GM12865 (cell line): ENCODE measurements around the gene ECEL1.
"Not testable (repeated sequence)": the region's sequence is repeated elsewhere in the genome, so short reads cannot be mapped to it uniquely, and the experiment has no call there.

ENCODE experiments used
- DNase-seq: peaks from one replicate; pipeline ENCODE4 v3.0.0; 2010; ENCODE audit warnings: low read depth
- H3K4me3 ChIP-seq: 2 replicates; pipeline ENCODE4 v1.5.1; 2011; ENCODE audit warnings: mild to moderate bottlenecking, low read depth, low read length, control low read depth
- TF ChIP-seq, protein P1 (sequence below): IDR thresholded peaks from 2 replicates; pipeline ENCODE4 v1.5.1; 2011; ENCODE audit warnings: low read length, control low read depth, low read depth, inconsistent platforms; ENCODE audit not compliant: insufficient read depth; ENCODE audit errors: missing control alignments

The ECEL1 gene, protein sequence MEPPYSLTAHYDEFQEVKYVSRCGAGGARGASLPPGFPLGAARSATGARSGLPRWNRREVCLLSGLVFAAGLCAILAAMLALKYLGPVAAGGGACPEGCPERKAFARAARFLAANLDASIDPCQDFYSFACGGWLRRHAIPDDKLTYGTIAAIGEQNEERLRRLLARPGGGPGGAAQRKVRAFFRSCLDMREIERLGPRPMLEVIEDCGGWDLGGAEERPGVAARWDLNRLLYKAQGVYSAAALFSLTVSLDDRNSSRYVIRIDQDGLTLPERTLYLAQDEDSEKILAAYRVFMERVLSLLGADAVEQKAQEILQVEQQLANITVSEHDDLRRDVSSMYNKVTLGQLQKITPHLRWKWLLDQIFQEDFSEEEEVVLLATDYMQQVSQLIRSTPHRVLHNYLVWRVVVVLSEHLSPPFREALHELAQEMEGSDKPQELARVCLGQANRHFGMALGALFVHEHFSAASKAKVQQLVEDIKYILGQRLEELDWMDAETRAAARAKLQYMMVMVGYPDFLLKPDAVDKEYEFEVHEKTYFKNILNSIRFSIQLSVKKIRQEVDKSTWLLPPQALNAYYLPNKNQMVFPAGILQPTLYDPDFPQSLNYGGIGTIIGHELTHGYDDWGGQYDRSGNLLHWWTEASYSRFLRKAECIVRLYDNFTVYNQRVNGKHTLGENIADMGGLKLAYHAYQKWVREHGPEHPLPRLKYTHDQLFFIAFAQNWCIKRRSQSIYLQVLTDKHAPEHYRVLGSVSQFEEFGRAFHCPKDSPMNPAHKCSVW

DNA sequence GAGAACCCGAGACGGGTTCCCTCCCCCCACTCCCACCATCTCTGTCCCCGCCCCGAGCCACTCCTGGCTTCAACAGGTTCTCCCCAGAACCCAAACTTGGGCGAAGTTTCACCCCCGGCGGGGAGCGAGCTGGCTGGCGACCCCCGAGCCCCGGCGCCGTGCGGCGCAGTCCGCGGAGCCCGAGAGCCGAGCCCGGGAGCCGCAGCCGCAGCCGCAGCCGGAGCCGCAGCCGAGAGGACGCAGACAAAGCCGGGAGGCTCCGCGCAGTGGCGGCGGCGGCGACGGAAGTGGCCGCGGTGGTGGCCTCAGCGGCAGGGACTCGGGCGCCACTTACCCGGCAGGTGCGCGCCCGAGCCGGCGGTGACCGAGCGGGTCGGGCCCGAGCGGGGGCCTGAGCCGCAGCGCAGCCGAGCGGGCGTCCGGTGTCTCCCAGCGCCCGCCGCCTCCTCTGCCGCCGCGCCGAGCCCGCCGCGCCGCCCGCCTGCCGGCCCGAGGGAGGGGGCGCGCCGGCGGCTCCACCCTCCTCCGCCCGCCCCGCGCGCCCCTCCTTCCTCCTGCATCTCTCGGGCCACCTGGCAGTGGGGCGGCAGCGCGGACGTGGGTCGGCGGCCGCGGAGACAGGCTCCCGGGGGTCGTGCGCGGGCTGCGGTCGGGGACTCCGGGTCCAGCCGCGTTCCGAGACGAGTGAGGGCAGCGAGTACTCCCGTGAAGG, at the start of gene ECEL1:
ECEL1 (minus strand) TSS at position 450 of the 712 bp plus-strand sequence. CDS start 1,181 bp downstream, outside the sequence.
- no peak within 1 kb of the TSS for H3K4me3 ChIP-seq
- TF ChIP-seq, protein P1, sequence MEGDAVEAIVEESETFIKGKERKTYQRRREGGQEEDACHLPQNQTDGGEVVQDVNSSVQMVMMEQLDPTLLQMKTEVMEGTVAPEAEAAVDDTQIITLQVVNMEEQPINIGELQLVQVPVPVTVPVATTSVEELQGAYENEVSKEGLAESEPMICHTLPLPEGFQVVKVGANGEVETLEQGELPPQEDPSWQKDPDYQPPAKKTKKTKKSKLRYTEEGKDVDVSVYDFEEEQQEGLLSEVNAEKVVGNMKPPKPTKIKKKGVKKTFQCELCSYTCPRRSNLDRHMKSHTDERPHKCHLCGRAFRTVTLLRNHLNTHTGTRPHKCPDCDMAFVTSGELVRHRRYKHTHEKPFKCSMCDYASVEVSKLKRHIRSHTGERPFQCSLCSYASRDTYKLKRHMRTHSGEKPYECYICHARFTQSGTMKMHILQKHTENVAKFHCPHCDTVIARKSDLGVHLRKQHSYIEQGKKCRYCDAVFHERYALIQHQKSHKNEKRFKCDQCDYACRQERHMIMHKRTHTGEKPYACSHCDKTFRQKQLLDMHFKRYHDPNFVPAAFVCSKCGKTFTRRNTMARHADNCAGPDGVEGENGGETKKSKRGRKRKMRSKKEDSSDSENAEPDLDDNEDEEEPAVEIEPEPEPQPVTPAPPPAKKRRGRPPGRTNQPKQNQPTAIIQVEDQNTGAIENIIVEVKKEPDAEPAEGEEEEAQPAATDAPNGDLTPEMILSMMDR = no peak

DNA sequence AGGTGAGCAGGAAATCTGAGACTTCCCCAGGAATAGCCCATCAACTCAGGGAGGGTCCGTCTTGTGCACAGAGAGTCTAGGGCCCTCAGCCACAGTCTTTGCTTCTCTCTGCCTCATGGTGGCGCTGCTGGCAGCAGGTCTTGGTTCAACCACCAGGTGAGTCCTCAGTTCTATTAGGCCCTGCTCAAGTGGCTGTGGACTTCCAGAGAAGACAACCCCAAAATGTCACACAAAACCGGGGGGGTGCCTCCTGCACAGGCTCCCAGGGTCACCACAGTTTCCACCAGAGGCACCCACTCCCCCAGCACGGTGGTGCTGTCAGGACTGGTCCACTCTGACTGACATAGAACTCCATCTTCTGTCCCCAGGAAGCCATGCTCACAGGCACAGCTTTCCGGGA, 49.4 kb upstream of the ECEL1 start:
- no peak for DNase-seq
- TF ChIP-seq, protein P1 = peak; percentile 48
- no peak overlapping the region for H3K4me3 ChIP-seq

More for the DNA sequence above, at the start of gene ECEL1:
- no peak for DNase-seq

DNA sequence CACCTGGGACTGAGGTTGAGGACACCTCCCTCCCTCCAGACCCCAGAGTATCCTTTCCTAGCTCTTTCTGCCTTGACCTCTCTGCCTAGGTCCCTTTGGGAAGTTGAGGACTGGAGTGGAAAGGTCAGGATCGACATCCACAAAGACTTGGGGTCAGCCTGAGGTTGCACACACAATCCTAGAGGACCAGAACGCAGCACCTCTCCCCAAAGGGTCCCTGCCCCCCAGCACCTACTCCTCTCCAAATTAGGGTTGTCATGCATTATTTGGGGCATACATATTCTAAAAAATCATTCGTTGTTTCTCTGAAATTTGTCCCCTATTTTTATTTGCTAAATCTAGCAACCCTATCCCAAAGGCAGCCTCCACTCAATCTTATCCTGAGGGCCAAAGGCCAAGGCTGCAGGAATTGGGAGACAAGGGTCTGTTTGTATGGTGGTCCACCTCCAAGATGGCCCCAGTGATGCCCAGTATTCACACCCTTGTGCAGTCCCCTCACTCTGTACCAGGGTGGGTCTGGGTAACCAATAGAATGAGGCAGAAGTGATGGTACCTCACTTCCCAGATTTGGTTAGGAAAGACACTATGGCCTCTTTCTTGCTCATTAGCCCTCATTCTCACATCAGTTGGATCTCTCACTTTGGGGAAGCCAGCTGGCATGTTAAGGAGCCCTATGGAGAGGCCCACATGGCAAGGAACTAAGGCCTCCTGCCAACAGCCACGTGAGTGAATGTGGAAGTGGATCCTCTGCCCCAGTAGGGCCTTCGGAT, 48.3 kb upstream of the ECEL1 start:
- no peak for DNase-seq
- TF ChIP-seq, protein P1 = no peak
- no peak overlapping the region for H3K4me3 ChIP-seq

DNA sequence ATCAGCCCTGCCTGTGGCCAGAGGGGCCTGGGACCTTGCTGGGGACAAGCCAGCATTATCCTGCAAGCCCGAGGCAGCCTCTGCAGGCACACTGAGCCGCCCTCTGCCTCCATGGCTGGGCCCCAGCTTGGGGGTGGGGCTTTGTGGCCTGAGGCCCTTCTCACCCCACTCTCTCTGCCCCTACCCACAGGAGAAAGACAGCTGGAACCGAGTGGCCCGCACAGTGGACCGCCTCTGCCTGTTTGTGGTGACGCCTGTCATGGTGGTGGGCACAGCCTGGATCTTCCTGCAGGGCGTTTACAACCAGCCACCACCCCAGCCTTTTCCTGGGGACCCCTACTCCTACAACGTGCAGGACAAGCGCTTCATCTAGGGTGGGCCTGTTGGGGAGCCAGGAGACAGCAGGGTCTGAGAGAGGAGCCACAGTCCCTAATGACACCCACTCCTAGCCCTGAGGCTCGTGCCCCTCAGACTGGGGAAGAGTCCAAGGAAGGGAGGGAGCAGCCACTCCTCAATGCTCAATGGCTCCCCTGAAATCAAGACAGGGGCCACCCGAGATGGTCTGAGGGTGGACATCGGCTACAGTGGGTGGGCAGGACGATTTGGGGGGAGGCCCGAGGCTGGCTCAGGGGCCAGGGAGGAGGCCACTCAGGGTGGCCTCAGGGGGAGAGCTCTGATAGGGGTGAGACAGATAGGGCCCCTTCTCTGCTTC, 47.5 kb upstream of the ECEL1 start:
- DNase-seq = no peak
- no peak overlapping the region for H3K4me3 ChIP-seq
- TF ChIP-seq, protein P1 = no peak

DNA sequence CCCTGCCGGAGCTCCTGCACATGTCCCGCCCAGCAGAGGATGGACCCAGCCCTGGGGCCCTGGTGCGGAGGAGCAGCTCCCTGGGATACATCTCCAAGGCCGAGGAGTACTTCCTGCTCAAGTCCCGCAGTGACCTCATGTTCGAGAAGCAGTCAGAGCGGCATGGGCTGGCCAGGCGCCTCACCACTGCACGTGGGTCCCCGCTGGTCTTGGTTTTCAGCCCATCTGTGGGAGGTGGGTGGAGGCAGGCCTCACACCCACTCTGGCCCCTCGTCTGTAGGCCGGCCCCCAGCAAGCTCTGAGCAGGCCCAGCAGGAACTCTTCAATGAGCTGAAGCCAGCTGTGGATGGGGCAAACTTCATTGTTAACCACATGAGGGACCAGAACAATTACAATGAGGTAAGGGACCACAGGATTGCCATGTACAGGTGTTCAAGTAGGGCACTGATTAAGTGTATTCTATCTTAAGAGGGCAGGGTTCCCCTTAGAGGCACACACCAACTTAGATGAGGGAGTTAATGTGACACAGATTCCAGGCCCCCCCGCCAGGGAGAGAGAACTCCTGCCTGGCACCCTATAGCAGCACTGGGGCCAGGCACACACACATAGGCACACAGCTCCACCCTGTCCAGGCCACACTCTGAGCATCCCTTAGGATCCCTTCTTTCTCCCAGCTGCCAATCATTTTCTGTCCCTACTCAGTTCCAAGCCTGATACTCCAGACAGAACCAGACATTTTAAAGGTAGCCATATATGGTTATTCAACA, 46.5 kb upstream of the ECEL1 start:
- TF ChIP-seq, protein P1 = no peak
- no peak for DNase-seq

DNA sequence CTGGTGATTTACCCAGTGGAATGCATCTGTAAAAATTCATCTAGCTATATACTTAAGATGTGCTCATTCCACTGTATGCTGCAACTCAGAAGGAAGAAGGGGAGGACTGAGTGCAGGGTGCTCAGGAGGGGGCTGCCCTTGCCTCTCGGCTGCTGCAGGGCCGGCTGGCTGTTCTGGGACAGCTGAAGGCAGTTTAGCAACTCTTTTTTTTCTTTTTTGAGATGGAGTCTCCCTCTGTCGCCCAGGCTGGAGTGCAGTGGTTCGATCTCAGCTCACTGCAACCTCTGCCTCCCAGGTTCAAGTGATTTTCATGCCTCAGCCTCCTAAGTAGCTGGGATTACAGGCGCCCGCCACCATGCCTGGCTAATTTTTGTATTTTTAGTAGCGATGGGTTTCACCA, 45.2 kb upstream of the ECEL1 start:
- DNase-seq, H3K4me3 ChIP-seq: not testable (repeated sequence)

More for the DNA sequence above, 46.5 kb upstream of the ECEL1 start:
- no peak overlapping the region for H3K4me3 ChIP-seq
